Mesodermal cell (in vitro differentiated cells): ENCODE data around the gene REG1A.

ENCODE experiments used
- H3K27ac ChIP-seq: 2 replicates; pipeline ENCODE4 v1.7.0; 2013; ENCODE audit warnings: mild to moderate bottlenecking, low read depth, low read length, moderate library complexity; ENCODE audit not compliant: severe bottlenecking
- H3K36me3 ChIP-seq: 2 replicates; pipeline ENCODE4 v1.7.1; 2013; ENCODE audit warnings: mild to moderate bottlenecking, low read length, moderate library complexity; ENCODE audit not compliant: control insufficient read depth, insufficient read depth
- H3K4me1 ChIP-seq: one replicate; pipeline ENCODE4 v1.7.1; 2013; ENCODE audit warnings: mild to moderate bottlenecking, low read length; ENCODE audit not compliant: insufficient read depth, control insufficient read depth, poor library complexity, severe bottlenecking
- H3K4me3 ChIP-seq: 2 replicates; pipeline ENCODE4 v1.7.0; 2013; ENCODE audit warnings: low read length, control low read depth, mild to moderate bottlenecking; ENCODE audit not compliant: insufficient read depth, poor library complexity, severe bottlenecking; ENCODE audit errors: extremely low read depth
- H3K9me3 ChIP-seq: 2 replicates; pipeline ENCODE4 v1.7.1; 2013; ENCODE audit warnings: mild to moderate bottlenecking, low read length, moderate library complexity; ENCODE audit not compliant: control insufficient read depth
- WGBS, 2 experiments: methylation state at CpG; one replicate each; pipeline ENCODE4 v1.1.5; 2013; ENCODE audit warnings: missing lambda C conversion rate in 2 of 2; ENCODE audit not compliant: insufficient coverage in 2 of 2; 5-methylcytosine and 5-hydroxymethylcytosine counted together

REG1A gene

DNA sequence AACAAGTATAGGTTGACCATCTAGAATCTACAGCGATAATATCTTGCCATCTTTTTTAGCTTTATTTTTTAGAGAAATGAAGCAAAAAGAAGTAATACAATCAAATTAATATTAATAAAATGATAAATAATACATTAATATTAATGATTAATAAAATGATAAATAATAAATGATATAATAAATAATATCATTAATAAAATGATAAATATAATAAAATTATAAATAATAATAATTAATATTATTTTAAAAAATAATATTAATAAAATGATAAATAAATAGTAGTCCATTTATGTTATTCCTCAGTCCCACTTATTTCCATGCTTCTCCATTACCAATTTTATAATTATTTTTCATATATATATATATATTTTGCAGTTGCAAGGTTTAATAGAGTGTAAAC is 42.5 kb downstream of the REG1A start:
- WGBS, 2 experiments: no CpG with 5 or more reads among the region's 1 CpG
- Histone ChIP-seq H3K27ac (no peak overlapping the region), H3K4me1 (no peaks in the 10 kb centered on the region), H3K36me3 (no peaks in the 10 kb centered on the region), H3K9me3 (no peaks in the 10 kb centered on the region), H3K4me3 (no peak overlapping the region)

DNA sequence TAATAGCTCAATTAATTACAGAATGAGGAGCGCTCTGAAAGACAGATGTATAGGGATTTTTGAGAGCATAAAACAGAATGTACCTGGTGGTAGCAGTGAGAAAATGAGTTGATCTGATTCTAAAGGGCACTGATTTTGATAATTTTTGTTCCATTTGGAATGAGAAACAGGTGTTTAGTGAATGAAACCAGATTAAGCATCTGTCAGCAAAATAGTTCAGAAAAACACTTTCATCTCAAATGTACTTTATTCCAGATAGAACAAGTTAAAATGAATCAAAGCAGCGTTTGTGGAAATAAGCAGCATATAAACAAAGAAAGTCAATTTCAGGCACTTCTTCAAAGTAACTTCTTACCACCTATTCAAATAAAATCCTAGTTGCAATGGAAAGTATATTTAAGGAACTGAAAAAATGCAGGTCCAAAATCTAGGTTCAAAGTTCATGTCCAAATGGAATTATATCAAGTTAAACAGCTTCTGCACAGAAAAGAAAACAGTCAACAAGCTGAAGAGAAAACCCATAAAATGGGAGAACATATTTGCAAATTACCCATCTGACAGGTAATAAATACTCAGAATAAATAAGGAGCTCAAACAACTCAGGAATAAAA is 51.2 kb downstream of the REG1A start:
- Histone ChIP-seq H3K9me3 (no peaks in the 10 kb centered on the region), H3K4me1 (no peaks in the 10 kb centered on the region), H3K4me3 (no peak overlapping the region), H3K27ac (no peak overlapping the region), H3K36me3 (no peaks in the 10 kb centered on the region)
- WGBS, 2 experiments: 80 to 100% methylated on average over 1 of the region's 2 CpGs
